Activated T-cell treated with anti-CD3 and anti-CD28 coated beads, Interleukin-2, amount 50 U/mL, for 1 hour (primary cell): ENCODE data around the gene TTLL7.
"Not testable (repeated sequence)": the region's sequence is repeated elsewhere in the genome, so short reads cannot be mapped to it uniquely, and the experiment has no call there.

Source experiments
- DNase-seq: peaks from one replicate; pipeline ENCODE4 v3.0.0-alpha.2; 2020

TTLL7 gene

DNA sequence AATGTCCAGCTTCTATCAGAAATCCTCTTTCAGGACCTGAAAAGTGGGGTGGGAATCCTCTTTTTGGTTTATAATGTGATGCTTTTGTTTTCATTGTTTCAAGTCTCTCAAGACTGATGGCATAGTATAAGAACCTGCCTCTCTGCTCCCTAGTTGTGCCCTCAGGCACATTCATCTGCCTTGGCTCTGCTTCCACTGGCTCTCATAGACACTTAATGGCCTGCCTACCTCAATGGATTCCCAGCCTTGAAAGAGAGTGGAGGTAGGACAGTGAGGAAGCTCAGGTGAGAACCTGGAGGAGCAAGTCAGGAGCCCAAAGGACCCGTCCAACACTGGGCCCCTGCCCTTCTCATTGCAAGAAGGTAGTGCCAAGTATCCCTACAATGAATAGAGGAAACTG lies 4.8 kb downstream of the TTLL7 start:
- DNase-seq: no peak

DNA sequence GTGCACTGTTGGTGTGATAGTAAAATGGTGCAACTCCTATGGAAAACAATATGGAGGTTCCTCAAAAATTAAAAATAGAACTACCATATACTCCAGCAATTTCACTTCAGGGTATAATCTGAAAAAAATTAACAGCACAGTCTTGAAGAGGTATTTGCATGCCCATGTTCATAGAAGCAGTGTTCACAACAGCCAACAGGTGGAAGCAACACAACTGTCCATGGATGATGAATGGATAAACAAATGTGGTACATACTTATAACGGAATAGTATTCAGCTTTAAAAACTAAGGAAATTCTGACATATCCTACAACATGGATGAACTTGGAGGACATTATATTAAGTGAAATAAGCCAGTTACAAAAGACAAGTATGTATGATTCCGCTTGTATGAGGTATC lies 8.2 kb downstream of the TTLL7 start:
- no peak for DNase-seq

DNA sequence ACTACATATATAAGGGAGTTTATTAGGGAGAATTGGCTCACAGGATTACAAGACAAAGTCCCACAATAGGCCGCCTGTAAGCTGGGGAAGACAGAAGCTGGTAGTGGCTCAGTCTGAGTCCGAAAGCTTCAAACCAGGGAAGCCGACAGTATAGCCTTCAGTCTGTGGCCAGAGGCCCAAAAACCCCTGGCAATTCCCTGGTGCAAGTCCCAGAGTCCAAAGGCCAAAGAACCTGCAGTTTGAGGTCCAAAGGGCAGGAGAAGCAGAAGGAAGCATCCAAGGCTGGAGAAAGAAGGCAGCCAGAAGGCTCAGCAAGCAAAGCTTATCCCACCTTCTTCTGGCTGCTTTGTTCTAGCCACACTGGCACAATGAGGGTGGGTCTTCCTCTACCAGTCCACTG lies 13.9 kb downstream of the TTLL7 start:
- DNase-seq: no peak

DNA sequence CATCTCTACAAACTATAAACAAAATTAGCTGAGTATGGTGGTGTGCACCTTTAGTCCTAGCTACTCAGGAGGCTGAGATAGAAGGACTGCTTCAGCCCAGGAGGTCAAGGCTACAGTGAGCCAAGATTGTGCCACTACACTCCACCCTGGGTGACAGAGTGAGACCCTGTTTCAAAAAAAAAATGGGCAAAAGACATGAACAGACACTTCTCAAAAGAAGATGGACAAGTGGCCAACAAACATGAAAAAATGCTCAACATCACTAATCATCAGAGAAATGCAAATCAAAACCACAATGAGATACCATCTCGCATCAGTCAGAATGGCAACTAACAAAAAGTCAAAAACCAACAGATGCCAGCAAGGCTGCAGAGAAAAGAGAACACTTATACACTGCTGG lies 15.0 kb downstream of the TTLL7 start:
- not testable (repeated sequence) for DNase-seq

DNA sequence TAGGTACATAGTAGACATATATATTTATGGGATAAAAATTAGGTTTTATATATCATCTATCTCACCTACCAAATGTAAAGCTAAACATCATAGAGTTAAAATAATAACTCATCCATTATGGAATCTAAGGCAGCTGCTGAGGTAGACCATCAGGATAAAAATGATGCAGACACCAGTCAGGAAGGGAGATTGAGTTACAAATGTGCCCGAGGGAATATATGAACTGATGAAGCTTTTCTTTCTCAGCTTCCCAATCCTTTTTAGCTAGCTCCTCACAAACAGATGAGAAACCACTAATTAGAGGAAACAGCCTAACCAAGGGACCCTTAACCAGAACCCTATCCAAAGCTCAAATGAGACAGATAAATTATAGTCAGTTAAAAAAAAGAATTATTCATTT lies 20.9 kb downstream of the TTLL7 start:
- DNase-seq: no peak

DNA sequence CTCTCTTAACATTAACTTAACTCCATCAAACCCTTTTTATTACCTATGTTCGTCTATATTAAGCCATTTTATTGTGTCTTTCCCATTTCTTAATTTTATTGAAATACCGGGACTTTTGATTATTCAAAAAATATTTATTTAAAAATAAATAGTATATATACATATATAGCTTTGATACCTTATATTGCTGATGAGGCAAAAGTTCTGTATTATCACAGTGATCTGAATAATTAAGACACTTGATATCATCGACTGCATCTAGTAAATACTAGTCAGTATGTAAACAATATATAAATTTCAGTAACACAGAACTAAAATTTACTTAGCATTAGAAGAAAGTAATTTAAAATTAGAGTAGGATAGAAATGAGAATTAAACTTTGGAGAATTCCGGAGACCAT lies 22.0 kb downstream of the TTLL7 start:
- DNase-seq: no peak

DNA sequence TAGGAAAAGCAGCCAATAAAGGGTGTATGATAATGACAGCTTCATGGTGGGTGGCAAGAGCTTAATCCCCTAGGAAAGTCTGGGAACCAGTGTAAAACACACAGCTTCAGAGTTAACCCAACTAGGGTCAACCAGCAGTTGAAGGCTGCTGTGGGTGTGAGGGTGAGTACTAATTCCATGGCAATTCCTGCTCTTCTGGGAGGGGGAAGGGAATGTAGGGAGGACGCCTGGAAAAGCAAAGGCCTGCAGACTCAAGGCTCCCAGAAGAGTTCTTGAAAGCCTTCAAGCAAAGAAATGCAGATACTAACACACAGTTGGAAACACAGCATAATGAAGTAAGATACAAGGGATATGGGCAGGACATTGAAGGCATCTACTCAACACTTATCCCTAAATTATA lies 28.1 kb downstream of the TTLL7 start:
- DNase-seq: no peak

DNA sequence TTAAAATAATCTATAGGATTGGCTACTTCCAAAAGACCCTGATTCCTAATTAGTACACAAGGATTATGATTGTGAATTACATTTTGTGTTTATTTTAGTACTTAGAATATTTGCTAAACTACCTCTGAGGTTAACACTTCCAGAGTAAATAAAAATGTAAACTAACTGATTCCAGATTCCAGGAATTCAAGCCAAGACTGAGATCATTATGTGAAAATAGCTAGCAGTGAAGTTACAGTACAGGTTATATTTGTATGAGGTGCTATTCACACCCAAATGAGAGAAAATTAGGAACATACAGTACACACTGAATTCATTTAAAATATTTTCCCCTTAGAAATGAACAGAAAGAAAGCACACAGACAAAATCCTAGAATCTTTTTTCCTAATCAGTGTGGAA lies 28.8 kb downstream of the TTLL7 start:
- DNase-seq: no peak

DNA sequence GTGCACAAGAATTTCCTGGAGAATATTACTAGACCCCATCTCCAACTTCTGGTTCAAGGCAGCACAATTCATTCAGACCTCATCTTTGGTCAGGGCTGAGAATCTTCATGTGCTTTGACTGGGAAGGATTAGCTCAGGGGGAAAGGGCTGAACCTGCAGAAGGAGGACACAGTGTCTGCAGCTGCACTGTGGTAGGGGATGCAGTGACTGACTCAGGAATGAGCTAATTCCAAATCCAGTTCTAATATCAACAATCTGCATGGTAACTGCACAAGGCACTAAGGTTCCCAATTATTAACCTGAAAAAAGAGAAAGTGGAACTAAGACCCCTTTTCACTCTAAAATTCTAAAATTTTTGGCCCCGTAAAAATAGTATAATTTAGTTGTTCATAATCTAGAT lies 31.6 kb downstream of the TTLL7 start:
- DNase-seq: no peak

DNA sequence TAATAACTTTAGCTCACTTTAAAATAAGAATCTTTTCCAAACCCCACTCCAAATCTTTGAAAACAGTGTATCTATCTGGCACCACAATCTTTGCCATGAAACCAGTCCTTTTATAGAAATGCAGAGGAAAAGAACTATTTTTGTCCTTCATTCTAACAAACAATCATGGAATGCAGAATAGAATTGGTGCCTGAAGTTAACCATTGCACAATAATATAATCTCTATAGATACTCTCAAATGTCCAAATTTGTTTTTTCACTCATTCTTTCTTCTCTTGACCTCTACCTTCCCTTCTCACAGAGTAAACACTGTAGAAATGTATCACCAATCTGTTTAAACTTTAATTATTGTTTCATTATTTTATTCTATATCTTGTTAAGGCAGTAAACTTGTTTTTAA lies 34.8 kb downstream of the TTLL7 start:
- DNase-seq: no peak

DNA sequence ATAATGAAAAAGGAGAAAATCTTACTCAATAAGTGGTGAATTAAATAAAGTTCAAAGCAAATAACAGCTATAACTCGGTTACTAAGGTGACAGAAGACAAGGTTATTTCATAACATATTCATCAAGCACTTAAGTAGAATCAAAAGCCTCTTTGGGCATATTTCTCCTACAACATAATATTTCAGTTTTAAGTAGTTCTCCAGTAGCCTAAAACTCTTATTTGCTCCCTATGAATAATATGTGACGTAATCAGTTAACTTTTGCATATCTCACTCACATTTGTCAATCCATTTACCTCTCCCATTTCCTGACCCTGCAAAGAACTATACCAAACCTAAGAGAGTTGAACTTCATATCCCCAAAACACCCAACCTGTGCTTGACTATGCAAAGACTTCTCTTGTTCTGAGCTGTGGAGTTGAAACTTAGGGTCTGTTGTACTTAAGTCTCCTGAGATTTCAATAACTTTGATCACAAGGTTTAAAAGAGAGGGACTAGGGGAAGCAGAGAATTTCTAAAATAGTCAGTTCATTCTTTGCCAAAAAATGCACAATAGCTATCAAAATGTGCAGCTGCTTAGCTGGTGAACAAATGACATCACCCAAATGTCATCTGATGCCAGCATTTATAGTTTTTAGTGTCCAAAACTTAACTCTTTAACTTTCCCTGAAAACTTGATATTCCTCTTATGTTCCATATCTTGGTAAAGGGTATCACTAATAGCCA lies 37.2 kb downstream of the TTLL7 start:
- no peak for DNase-seq

DNA sequence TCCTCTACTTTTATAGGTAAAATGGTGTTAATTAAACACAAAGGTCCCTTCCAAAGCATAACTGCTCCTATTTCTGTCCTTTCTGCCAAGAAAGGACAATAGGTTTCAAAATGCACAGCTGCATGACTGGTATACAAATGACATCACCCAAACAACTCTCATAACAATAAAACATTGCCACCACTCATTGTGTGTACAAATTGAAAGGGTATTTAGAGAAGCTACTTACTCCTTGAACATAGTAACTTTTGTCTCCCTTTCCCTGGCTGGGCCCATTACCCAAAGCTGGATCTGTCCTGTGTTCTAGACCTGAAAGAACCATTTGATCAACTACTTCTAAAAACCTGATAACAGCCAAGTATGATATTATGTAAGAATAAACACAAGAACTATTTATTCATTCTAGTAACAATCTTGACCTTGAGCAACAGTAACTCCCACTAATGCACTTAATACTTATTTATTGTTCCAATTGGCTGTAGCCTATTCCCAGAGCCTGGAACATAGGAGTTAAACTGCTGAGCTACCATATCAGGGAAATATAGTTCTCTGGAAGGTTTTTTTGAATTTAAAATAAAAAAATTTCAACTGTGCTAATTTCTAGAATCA lies 38.2 kb downstream of the TTLL7 start:
- DNase-seq: no peak

DNA sequence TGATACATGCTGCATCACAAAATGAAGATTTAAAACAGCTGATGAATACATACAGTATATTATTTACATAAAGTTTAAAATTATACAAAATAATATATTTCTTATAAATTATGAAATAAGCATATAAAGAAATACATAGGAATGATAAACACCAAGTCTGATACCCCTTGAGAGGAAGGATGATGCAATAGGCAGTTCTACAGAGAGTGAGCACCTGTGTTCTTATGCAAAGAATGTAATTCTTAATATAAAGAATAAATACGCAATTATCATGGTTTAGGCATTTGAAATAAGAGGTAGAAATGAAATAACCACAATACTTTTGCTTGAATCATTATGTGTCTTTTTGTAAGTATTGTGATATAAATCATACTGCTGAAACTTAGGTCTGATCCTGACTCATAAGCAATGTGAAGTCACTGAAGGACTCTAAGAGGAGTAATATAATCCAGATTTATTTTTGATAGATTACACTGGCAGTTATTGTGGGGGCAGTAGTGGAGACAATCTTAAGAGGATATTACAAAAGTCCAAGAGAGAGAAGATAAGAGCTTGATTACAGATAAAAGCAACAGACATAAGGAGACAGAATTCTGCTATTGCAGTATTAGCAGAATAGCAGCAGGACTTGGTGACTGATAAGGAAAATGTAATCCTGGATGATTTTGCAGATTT lies 39.0 kb downstream of the TTLL7 start:
- no peak for DNase-seq

DNA sequence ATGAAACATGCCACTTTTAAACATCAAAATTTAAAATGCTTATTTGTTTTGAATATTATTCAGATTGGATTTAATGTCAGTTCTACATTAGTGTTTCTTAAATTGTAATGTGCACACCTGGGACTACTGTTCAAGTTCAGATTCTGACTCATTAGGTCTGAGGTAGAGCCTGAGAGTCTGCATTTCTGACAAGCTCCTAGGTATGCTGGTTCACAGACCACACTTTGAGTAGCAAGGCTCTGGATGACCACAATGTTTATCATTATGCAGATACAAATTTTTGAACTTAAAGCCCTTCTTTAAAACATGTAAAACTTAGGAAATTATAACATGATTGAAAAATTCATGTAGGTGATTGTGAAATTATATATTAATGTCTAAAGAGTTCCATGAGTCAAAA lies 40.2 kb downstream of the TTLL7 start:
- DNase-seq: no peak

DNA sequence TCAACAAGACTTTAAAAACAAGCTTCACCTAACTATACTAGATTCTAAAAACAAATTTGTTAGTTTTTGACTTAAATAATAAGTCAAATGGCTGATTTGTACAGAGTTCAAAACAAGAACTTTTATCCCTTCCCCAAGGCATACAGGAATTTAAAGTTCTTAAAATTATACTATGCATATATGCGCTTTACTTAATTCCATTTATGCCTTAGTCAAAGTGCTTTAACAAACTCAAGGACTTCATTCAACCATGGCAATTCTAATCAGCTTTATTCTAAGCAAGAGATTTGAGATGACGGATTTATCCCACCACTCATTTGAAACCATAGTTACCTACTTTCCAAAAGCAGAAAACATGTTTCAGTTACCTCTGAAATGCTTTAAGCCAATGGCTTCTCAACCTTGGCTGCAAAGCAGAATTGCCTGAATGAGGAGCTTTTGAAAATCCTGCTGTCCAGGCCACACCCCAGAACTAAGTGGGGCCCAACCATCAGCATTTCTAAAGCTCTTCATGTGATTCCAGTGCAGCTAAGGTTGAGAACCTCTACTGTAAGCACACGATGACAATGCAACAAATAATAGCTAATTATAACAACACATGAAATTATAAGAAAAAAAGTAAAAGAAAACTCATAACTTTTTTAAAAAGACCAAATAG lies 44.6 kb downstream of the TTLL7 start:
- no peak for DNase-seq

DNA sequence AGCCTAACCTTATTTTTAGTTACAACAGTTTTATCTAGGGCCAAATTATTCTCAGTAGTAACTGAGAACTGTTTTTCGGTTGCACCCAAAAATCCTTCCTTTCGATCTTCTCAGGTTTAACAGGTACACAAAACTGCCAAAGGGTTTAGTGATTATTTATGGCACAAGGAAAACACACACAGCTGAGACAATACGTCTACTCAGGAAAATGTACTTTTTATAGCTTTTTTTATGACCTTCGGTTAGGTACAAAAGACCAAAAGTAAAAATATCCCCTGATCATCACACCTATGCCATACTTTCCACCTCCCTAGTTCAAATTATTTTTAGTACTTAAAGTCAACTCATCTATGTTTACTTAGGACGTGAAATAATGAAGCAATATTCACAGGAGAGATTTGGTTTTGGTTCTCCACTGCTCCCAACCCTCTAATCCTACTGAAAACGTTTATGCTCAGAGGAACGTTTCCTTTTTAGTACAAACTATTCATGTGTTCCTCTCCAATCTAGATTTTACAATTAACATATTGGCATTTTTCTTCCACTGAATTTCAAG lies 48.7 kb downstream of the TTLL7 start:
- no peak for DNase-seq

DNA sequence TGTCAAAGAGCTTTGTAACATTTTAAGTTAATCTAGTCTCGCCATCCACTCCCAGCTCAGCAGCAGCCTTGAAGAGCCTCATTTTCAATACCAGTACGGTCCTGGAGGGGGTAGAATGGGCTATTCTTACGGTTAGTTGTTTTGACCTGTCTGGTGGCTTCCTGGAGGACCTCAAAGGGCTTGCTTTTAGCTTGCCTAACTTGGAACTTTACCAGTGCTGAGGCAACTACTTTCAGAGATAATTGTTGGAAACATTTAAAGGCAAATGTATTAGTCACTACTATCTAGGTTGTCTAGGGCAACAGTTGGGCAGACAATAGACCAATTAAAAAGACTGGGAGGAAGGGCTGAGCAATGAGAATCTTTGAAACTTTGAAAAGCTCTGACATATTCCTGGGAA lies 56.0 kb downstream of the TTLL7 start:
- no peak for DNase-seq

DNA sequence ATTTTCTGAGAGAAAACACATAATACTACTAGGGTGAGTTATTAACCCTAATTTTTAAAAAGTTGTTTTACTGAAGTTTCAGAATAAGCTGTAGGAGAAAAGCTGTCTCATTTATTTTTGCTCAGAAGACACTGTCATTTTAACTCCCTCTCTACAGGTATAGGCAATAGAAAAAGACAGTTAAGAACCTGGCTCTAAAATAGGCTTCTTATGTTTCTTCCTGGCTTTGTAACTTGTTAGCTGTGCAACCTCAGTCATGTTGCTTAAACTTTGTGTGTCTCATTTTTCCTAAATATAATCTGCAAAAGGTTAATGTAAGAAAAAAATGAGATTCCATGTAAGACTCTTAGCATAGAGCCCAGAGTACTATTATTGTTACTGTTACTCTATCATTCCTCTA lies 64.4 kb downstream of the TTLL7 start:
- DNase-seq: no peak

DNA sequence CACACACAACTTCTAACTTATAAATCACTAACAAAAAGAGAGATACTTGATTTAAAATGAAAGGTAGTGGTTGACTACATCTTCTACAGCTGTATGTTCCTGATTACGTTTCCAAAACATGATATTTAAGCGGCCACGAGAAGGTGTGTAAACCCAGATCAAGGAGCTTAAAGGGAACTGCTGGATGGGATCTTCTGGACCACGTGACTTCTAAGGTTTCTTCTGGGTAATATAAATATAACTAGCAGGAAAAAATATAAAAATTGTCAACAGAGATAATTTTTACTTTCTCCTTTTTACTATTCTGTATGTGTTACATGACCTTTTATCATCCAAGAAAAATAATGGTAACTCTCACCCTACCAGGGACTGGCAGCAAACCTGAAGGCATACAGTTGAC lies 66.2 kb downstream of the TTLL7 start:
- DNase-seq: no peak

DNA sequence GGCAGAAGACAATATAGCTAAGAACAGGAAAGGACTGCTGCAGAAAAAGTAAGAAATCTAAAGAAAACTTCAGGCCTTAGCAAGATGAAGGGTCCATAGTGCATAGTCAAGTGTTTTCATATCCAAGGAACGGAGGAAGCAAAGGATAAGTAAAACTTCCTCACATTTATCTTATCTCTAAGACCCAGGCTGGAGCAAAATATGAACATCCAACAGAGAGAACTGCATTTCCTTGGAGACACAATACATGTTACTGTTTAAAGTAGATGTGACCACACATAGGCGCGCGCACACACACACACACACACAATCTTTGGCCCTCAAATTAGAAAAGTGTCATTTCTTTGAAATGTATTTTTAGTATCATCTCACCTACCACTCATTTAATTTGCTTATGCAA lies 66.7 kb downstream of the TTLL7 start:
- no peak for DNase-seq

DNA sequence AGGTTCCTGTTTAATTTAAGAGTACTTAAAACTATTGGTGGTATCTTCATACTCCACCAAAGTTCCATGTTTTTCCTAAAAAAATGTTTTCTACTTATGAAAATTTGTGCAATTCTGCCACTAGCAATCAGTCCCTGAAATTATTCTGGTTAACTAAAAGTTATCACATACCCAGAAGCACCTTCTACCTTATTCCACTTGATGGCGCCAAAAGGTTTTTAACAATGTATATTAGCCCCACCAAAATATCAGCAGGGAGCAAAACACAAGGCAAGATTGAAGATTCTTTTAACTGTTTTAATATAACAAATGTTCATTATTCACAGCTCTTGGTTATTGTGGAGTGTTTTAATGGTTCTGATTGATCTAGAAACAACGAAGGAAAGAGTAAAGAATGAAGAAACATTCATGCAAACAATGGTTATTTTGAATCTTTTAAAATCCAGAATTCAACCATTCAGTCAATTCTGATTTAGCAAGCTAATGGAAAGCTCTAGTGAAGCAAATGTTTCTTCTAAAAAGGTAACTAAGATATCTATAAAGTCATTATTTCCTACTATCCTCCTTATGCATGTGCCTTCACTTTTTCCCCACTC lies 67.2 kb downstream of the TTLL7 start:
- DNase-seq: no peak

DNA sequence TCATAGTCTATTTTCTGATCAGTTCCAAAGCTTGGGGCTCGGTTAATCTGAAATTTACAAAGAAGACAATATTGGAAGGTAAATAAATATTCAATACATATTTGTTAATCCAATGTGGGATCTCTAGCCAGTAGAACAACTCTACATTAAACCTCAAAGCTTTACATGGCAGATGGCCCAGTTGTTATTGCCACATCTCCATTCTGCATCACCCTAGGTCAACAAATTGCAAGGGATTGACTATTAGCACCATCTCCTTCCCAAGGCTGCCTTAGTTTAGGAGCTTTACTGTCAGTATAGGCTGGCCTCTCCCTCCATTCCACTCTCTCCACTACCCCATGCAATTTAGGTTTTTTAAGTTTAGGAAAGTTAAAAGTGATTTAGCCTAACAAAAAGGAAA lies 69.7 kb downstream of the TTLL7 start:
- no peak for DNase-seq

DNA sequence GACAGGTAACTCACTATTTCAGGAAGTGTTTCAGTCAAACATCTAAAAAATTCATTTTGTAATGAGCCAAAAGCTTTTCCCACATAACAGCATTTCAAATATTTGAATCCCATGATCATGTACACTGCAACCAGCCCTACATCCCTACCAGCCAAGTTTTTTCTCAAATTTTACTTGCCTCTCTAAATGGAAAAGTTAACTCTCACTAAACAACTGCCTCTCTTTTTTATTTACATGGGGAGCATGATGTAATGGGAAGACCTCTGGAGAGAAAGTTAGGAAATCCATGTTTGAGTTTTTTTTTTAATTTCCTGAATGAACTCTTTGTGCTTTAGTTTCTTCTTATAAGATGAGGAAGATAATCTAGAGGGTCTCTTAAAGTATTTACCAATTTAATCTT lies 70.5 kb downstream of the TTLL7 start:
- DNase-seq: no peak
